ENCODE measurements around the gene ZNF136. TPM values are rescaled to one million over a fixed set of nuclear protein-coding genes. Genes with fewer than 3 reads are reported as not detected.

ZNF136 gene
- total and polyA plus RNA-seq, 5 donors, result 3.6 to 7.2 (median 5.4) TPM

DNA sequence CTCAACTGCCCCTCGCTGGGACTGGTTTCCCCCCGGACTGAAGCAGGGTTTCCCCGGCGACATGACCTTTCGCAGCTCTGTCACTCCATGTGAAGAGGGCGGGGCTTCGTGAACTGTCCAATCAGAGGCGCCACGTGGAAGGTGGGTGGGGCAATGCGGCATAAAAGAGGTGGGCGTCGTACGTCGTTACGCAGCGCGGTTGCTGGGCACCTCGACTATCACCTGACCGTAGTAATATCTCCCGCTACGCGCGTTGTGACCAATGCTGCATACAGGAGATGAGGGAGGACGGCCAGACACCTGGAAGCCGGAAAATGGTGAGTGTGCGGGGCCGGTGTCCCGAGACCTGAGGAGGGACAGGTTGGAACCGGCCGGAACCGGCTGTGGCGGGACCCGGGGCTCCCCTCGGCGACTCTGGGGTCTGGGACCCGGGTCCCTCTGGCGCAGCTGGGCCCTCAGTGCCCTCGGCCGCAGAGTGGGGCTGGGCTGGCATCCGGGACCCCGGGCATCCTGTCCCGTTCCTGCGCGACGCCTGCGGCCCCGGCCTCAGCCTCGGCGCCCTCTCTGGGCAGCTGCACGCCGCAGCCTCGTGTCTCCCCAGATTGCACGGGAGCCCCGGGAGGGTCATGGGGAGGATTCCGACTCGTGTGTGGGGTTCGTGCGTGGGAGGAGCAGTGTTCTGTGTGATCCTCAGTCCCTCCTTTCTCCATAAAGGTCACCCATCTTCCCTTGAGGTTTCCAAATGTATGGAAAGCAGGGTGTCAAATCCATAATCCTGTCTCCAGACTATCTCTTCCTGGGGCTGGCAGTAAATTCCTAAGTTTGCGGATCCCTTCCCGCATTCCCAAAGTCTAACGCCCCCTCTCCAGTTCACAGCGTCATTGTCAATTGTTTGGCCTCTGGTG lies 32.2 kb downstream of the ZNF136 start:
- WGBS, result under 1% methylated on average over 62 of the region's 62 CpGs
- Histone ChIP-seq H3K9me3 (ENCODE audit: control insufficient read depth, low read length) (peaks cover 2% of the 10 kb centered on the region), H3K27ac (ENCODE audit: low read length) (peak overlapping the region; percentile 43), H3K4me3 (ENCODE audit: low read length) (peak overlapping the region; percentile 82), H3K4me1 (ENCODE audit: control insufficient read depth, insufficient read depth, low read length) (peaks cover 3% of the 10 kb centered on the region), H3K27me3 (ENCODE audit: control insufficient read depth, insufficient read depth) (no peaks in the 10 kb centered on the region)
- DNase-seq (peak; percentile 91 to 95 (median 94)), ATAC-seq (peak; percentile 98 to 99)
- intact Hi-C loops (cut with DNase I), result loop anchor here in 1 of 4 donors (10.0 kb wide), 1 partner anchor 160 kb away; no protein-coding TSS in a partner anchor

DNA sequence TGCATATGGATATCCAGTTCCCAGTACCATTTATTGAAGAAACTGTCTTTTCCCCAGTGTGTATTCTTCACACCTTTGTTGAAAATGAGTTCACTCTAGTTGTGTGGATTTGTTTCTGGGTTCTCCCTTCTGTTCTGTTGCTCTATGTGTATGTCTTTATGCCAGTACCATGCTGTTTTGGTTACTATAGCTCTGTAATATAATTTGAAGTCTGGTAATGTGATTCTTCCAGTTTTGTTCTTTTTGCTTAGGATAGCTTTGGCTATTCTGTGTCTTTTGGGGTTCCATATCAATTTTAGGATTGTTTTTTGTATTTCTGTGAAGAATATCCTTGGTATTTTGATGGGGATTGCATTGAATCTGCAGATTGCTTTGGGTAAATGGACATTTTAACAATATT lies 35.2 kb downstream of the ZNF136 start:
- Histone ChIP-seq H3K27ac (ENCODE audit: low read length) (no peak overlapping the region), H3K4me1 (ENCODE audit: control insufficient read depth, insufficient read depth, low read length) (peaks cover 3% of the 10 kb centered on the region), H3K27me3 (ENCODE audit: control insufficient read depth, insufficient read depth) (no peaks in the 10 kb centered on the region), H3K9me3 (ENCODE audit: control insufficient read depth, low read length) (no peaks in the 10 kb centered on the region), H3K4me3 (ENCODE audit: low read length) (no peak overlapping the region)
- intact Hi-C loops (cut with DNase I), result loop anchor here in 1 of 4 donors (10.0 kb wide), 1 partner anchor 157 kb away; no protein-coding TSS in a partner anchor
- no peak for ATAC-seq
- no peak for DNase-seq

DNA sequence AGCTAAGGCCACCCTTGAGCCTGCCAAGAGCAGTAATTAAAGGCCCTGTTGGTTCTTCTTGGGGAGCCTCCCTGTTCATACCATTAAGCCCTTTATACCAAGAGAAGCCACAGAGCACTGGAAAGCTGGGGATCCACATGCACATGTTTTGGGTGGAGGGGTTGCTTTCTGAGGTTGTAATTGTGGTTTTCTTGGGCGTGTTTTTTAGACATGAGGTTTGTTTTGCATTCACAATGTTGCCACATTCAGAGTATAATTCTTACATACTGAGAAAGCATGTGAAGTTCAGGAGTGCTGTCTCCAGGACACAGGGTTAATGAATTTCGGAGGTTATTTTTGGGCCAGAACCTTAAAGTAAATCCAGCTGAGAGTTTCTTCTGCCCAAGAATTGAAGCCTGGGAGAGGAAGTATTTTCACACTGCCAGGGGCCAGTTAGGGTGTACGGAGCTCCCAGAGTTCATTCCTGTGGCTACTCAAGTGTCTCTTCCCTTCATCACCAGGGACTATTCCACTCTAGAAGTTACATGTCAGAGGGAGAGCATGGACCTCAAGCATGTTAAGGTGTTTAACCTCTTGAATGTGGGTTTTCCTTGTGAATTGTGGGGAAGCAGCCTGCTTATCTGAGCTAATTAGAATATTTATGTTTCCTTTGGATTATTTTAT lies 37.0 kb downstream of the ZNF136 start:
- intact Hi-C loops (cut with DNase I), result loop anchor here in 1 of 4 donors (10.0 kb wide), 1 partner anchor 155 kb away; no protein-coding TSS in a partner anchor
- H3K27me3 ChIP-seq (ENCODE audit: control insufficient read depth, insufficient read depth), result no peaks in the 10 kb centered on the region
- ATAC-seq (no peak), DNase-seq (no peak)
- no peak overlapping the region for H3K27ac ChIP-seq (ENCODE audit: low read length)
- H3K4me3 ChIP-seq (ENCODE audit: low read length), result no peak overlapping the region
- no peaks in the 10 kb centered on the region for H3K9me3 ChIP-seq (ENCODE audit: control insufficient read depth, low read length)
- WGBS, result 76% methylated on average over 3 of the region's 3 CpGs
- H3K4me1 ChIP-seq (ENCODE audit: control insufficient read depth, insufficient read depth, low read length), result no peaks in the 10 kb centered on the region

DNA sequence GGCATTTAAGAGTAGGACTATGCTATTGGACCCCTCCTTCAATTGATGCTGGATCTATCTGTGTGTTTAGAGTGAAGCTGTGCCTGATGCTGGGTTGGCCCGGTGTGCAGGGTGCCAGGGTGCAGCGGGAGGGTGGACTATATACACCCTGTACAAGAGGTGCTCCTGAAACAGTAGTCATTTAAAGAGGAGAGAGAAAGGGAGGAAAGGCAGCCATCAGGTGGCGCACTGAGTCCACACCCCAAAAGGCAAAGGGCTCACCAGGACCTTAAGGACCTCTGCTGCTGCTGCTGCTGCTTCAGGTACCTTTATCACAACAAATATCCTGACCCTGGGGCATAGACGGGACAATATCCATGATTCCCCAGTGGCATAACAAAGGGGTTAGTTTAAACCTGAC lies 39.4 kb downstream of the ZNF136 start:
- no peaks in the 10 kb centered on the region for H3K27me3 ChIP-seq (ENCODE audit: control insufficient read depth, insufficient read depth)
- intact Hi-C loops (cut with DNase I), result no loop called here
- no peak overlapping the region for H3K27ac ChIP-seq (ENCODE audit: low read length)
- 39% methylated on average over 4 of the region's 4 CpGs for WGBS
- no peaks in the 10 kb centered on the region for H3K4me1 ChIP-seq (ENCODE audit: control insufficient read depth, insufficient read depth, low read length)
- H3K4me3 ChIP-seq (ENCODE audit: low read length), result no peak overlapping the region
- H3K9me3 ChIP-seq (ENCODE audit: control insufficient read depth, low read length), result no peaks in the 10 kb centered on the region
- ATAC-seq (peak in 1 of 2 donors; percentile 51), DNase-seq (peak in 2 of 3 donors; percentile 58 to 65)

GRCh38 chr19:12205296-12205695 lies 42.4 kb downstream of the ZNF136 start:
- intact Hi-C loops (cut with DNase I), result no loop called here
- no peaks in the 10 kb centered on the region for H3K9me3 ChIP-seq (ENCODE audit: control insufficient read depth, low read length)
- no peak for ATAC-seq

GRCh38 chr19:12208221-12208620 lies 45.3 kb downstream of the ZNF136 start:
- intact Hi-C loops (cut with DNase I), result no loop called here
- ATAC-seq, result no peak
- no peak for DNase-seq
- Histone ChIP-seq H3K4me1 (ENCODE audit: control insufficient read depth, insufficient read depth, low read length) (no peaks in the 10 kb centered on the region), H3K27ac (ENCODE audit: low read length) (no peak overlapping the region), H3K9me3 (ENCODE audit: control insufficient read depth, low read length) (peaks cover 2% of the 10 kb centered on the region), H3K4me3 (ENCODE audit: low read length) (no peak overlapping the region), H3K27me3 (ENCODE audit: control insufficient read depth, insufficient read depth) (no peaks in the 10 kb centered on the region)
- WGBS, result 98% methylated on average over 2 of the region's 2 CpGs

More at GRCh38 chr19:12205296-12205695, 42.4 kb downstream of the ZNF136 start:
- H3K27me3 ChIP-seq (ENCODE audit: control insufficient read depth, insufficient read depth), result no peaks in the 10 kb centered on the region
- H3K4me1 ChIP-seq (ENCODE audit: control insufficient read depth, insufficient read depth, low read length), result no peaks in the 10 kb centered on the region
- no peak for DNase-seq
- 97% methylated on average over 4 of the region's 4 CpGs for WGBS
- no peak overlapping the region for H3K4me3 ChIP-seq (ENCODE audit: low read length)
- H3K27ac ChIP-seq (ENCODE audit: low read length), result no peak overlapping the region

GRCh38 chr19:12217332-12217731 lies 54.4 kb downstream of the ZNF136 start:
- H3K27ac ChIP-seq (ENCODE audit: low read length), result no peak overlapping the region
- H3K27me3 ChIP-seq (ENCODE audit: control insufficient read depth, insufficient read depth), result no peaks in the 10 kb centered on the region
- DNase-seq (no peak), ATAC-seq (no peak)
- no peaks in the 10 kb centered on the region for H3K4me1 ChIP-seq (ENCODE audit: control insufficient read depth, insufficient read depth, low read length)
- intact Hi-C loops (cut with DNase I), result no loop called here
- no peak overlapping the region for H3K4me3 ChIP-seq (ENCODE audit: low read length)
- peaks cover 1% of the 10 kb centered on the region for H3K9me3 ChIP-seq (ENCODE audit: control insufficient read depth, low read length)

- intact Hi-C loops (cut with DNase I), result no loop called here
- no peak for DNase-seq
- Histone ChIP-seq H3K27ac (ENCODE audit: low read length) (no peak overlapping the region), H3K27me3 (ENCODE audit: control insufficient read depth, insufficient read depth) (no peaks in the 10 kb centered on the region), H3K9me3 (ENCODE audit: control insufficient read depth, low read length) (no peaks in the 10 kb centered on the region), H3K4me1 (ENCODE audit: control insufficient read depth, insufficient read depth, low read length) (no peaks in the 10 kb centered on the region), H3K4me3 (ENCODE audit: low read length) (no peak overlapping the region)
- ATAC-seq, result no peak
- 91% methylated on average over 1 of the region's 1 CpG for WGBS
Observed at GRCh38 chr19:12222980-12223630, 60.2 kb downstream of the ZNF136 start.

- DNase-seq (no peak), ATAC-seq (no peak)
- no peaks in the 10 kb centered on the region for H3K9me3 ChIP-seq (ENCODE audit: control insufficient read depth, low read length)
- H3K4me1 ChIP-seq (ENCODE audit: control insufficient read depth, insufficient read depth, low read length), result no peaks in the 10 kb centered on the region
- 90% methylated on average over 6 of the region's 6 CpGs for WGBS
- no peak overlapping the region for H3K4me3 ChIP-seq (ENCODE audit: low read length)
- intact Hi-C loops (cut with DNase I), result no loop called here
- H3K27ac ChIP-seq (ENCODE audit: low read length), result no peak overlapping the region
- H3K27me3 ChIP-seq (ENCODE audit: control insufficient read depth, insufficient read depth), result no peaks in the 10 kb centered on the region
Observed at GRCh38 chr19:12224676-12225075, 61.8 kb downstream of the ZNF136 start.

DNA sequence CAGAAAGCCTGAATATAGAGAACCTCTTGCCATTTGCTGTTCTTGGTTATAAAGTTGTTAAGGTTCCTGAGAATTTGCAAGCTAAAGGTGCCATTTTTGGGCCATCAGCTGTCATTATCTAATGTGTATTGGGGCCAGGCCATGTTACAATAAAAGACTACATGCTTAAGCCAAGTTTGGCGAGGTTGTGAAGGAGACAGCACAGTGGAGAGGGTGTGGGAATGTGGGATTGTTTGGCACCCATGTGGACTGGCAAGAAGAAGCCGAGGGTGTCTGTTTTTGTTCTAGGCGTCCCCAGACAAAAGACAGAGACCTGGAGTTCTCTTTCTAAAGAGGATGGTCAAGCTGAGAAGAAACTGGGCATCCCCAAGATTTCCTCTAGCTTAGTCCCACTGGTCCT lies 67.1 kb downstream of the ZNF136 start:
- Histone ChIP-seq H3K4me3 (ENCODE audit: low read length) (no peak overlapping the region), H3K27ac (ENCODE audit: low read length) (peak overlapping the region; percentile 79), H3K9me3 (ENCODE audit: control insufficient read depth, low read length) (no peaks in the 10 kb centered on the region), H3K4me1 (ENCODE audit: control insufficient read depth, insufficient read depth, low read length) (peaks cover 6% of the 10 kb centered on the region), H3K27me3 (ENCODE audit: control insufficient read depth, insufficient read depth) (no peaks in the 10 kb centered on the region)
- intact Hi-C loops (cut with DNase I), result no loop called here
- WGBS, result 71% methylated on average over 3 of the region's 3 CpGs
- DNase-seq (no peak), ATAC-seq (peak in 1 of 2 donors; percentile 72)

Measured in right cardiac atrium (tissue), 5 donors.